ENCODE results near the gene ATP11B.

The ATP11B gene

GRCh38 chr3:182792901-182793662, at the start of gene ATP11B:
TSS of gene ATP11B (plus strand) at chr3:182793504. CDS start at chr3:182793760, 256 bp downstream.
- DNase-seq: peak; percentile 67

DNA sequence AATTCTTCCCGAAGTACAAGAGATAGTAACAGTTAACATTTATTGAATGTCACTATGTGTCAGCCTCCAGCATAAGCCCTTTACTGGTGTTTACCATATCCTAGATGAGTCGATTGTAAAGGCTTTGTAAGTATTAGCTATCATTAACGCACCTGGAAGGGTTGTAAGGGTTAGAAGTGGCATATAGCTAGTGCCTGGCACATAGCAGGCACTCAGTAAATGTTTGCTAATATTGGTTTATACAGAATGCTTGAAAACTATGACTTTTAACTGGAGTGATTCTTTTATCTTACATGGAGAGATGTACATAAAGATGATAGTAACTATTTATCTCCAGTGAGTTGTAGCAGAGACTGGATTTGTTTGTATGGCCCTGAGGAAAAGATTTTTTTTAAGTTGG, 46.3 kb upstream of the ATP11B start:
- no peak for DNase-seq

DNA sequence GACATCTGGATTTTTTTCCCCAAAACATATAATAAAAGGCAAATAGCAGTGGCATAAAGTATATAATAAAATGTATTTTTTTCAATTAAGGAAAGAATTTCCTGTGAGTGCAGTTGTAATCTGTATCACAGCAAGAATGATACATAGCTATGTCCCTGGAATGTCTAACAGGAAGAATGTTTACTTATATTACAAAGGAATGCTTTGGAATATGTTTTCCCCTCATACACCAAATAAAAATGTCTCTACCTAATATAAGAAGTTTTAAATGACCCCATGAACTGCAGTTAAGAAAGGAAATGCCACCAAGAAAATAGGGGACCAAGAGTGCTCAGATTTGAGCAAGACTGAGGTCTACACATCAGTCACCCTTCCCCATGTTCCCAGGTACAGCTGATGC, 38.0 kb upstream of the ATP11B start:
- no peak for DNase-seq

GRCh38 chr3:182755712-182756111, 37.6 kb upstream of the ATP11B start:
- DNase-seq: no peak

GRCh38 chr3:182760576-182761164, 32.6 kb upstream of the ATP11B start:
- DNase-seq: no peak

DNA sequence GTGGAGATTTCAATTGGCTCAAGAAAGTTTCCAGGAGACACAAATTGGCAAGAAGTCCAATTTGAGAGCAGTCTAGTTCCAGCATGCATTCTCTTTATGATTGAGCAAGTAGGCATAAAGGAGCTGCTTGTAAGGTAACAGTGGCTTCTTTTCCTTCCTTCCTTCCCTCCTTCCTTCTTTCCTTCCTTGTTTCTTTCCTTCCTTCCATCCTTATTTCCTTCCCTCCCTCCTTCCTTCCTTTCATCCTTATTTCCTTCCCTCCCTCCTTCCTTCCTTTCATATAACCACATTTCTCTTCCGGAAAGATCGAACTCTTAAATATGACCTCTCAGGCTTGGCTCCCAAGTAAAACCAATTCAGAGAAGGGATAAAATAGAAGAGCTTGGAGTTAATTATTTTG, 29.4 kb upstream of the ATP11B start:
- DNase-seq: no peak

GRCh38 chr3:182765287-182765686, 28.0 kb upstream of the ATP11B start:
- DNase-seq: no peak

DNA sequence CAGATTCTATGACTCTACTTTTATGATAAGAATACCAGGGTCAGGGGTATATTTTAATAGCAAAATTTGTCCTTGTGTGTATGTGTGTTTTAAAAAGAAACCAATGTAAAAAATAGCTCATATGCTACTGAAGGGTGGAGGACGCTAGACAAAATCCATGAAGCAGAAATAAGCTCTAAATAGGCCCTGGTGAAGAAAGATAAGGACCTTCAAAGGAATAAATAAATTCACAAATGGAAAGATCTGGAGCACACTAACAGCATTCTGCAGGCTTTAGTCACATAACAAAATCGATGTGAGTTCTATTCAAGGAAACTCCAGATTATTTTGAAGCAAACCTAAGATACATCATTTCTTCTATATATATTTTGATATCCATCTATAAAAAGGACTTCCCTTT, 27.2 kb upstream of the ATP11B start:
- DNase-seq: no peak

GRCh38 chr3:182768413-182768812, 24.9 kb upstream of the ATP11B start:
- no peak for DNase-seq

DNA sequence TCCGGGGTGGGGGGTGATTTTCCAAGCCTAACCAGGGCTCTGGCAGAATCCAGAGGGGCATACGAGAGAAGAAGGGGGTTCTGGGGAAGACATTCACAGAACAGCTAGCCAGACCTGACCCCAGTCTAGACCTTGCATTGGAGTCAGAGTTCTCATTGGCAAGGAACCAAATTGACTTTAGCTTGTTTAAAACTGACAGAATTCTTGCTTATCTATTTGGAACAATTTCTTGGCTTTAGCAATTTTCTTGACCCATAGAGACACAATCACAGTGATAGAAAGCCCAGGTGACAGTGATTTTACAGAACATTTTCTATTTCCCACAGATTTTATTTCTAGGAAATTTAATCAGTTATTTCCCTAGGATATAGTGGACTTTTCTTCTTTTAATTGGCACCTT, 23.6 kb upstream of the ATP11B start:
- DNase-seq: no peak

DNA sequence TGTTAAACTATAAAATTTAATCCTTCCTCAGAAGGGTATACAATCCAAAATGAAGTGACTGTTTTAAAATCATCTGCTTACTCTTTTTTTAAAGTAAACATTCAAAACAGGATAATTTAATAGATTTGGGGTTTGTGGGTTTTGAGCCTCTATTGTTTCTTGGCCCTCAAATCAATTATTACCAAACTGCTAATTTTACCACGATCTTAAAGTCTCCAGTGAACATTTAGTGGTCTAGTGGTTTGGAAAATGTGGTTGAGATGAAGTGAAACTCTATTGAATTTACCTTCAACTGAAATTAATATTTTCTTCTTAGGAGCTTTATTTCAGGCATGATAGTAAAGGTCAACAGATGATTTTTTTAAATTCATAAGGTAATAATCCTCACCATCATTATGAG, 11.2 kb upstream of the ATP11B start:
- no peak for DNase-seq

GRCh38 chr3:182783106-182783505, 10.2 kb upstream of the ATP11B start:
- DNase-seq: no peak

GRCh38 chr3:182784542-182784941, 8.8 kb upstream of the ATP11B start:
- no peak for DNase-seq

DNA sequence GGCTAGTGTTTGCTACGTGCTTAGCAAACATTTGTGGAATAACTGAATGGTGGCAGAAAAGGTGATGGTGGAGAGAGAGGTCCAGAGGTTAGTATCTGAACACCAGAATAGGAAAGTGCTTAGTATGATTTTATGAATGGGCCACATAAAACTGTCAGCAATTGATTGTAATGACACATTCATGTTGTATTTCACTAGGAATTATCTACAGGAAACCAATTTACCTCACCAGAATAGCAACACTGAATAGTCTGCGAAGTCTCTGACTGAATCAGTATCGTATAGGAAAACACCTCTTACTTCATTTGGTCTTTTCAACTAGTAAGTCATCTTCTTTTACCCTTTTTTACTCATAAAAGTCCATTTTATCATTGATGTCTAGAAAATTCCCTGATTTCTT, 8.2 kb upstream of the ATP11B start:
- DNase-seq: no peak

- DNase-seq: no peak
These were observed 7.5 kb upstream of the ATP11B start for GRCh38 chr3:182785756-182786155.

DNA sequence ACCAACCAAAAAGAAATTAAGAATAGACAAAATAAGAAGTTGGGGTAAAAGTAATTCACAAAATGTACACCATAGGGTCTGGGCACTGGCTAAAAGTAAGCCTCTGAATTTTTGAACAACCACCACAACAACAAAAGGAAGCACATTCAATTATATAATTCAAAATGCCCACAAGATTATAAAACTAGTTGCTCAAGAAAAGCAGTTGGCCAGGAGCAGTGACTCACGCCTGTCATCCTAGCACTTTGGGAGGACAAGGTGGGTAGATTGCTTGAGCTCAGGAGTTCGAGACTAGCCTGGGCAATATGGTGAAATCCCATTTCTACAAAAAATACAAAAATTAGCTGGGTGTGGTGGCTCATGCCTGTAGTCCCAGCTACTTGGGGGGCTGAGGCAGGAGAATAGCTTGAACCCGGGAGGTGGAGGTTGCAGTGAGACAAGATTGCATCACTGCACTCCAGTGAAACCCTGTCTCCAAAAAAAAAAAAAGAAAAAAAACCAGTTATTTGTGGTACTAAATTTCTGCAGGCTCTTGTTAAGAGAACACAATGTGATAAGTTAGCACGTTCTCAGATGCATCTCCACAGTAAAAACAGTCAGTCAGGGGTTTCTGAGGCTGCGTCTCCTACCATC, 6.6 kb upstream of the ATP11B start:
- no peak for DNase-seq

DNA sequence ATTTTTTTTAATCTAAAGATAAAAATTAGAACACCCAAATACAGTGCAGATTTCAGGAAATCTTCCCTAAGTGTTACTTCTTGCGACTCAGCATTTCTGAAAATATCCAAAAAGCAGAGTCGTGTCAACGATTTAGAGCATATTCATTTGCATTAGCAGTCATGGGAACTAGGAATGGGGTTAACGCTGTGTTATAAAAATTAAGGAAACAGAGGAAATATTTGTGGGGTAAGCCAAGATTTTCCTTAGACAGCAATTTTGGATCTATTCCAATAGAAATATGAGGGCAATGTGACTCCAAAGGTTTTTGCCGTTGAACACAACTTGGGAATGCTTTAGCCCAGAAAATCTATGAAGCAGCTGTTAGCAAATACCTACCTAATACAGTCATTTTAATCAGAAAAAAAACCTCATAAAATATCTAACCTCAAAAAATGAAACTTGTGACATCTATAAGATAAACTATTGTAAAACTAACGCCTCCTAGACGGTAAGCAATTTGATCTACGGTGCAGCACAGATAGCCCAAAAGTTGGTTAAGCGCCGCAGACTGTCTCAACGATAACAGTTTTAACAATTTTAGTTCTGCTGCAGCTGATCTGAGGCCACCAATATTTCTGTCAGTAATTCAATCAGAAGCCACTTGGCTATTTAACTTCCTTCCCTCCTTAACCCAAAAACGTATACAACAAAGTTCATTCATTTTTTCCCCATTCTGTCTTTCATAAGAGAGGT, 5.8 kb upstream of the ATP11B start:
- no peak for DNase-seq

- peak; percentile 17 for DNase-seq
These were observed 3.9 kb upstream of the ATP11B start for GRCh38 chr3:182789371-182789770.

GRCh38 chr3:182790612-182791011, 2.7 kb upstream of the ATP11B start:
- DNase-seq: no peak

DNA sequence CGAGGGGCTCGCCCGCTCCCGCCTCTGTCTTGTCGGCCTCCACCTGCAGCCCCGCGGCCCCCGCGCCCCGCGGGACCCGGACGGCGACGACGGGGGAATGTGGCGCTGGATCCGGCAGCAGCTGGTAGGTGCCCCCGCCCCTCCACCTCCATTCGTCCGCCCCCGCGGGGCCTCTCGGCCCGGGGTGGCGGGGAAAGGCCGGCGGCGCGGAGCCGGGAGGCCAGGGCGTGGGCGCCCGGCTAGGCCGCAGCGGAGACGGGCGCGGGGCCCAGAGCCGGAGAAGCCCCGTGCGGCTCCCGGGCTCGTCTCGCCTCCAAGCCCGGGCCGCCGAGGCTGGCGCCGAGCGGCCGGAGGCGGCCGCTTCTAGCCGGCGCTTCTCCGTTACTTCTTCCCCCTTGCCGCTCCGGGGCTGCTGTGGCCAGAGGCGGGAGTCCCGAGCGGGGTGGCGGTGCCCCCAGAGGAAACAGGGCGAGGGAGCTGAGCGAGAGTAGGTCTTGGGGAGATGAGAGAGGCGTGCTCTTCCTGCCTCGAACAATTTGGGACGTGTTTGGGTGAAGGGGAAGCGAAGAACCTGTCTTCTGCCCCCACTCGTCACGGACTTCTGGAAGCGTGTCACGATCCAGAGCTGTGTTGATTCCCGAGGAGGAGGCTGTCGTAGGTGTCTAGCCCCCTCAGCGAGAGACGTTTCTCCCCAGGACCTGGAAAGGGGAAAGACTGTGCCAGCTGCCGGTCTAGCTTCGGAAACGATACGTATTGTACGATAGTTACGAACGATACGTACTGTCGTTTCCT, 555 bp downstream of the ATP11B start:
- peak; percentile 15 for DNase-seq

GRCh38 chr3:182794455-182795388, 1.4 kb downstream of the ATP11B start:
- DNase-seq: no peak

GRCh38 chr3:182795389-182795782, 2.1 kb downstream of the ATP11B start:
- peak; percentile 59 for DNase-seq
